GM19035 (cell line): ENCODE measurements around the gene SH3BP2.

Source experiments
- ATAC-seq: cut with Tn5 transposase; IDR thresholded peaks from one replicate; pipeline ENCODE4 v1.9.1; 2021; ENCODE audit not compliant: unreplicated experiment

SH3BP2 gene

DNA sequence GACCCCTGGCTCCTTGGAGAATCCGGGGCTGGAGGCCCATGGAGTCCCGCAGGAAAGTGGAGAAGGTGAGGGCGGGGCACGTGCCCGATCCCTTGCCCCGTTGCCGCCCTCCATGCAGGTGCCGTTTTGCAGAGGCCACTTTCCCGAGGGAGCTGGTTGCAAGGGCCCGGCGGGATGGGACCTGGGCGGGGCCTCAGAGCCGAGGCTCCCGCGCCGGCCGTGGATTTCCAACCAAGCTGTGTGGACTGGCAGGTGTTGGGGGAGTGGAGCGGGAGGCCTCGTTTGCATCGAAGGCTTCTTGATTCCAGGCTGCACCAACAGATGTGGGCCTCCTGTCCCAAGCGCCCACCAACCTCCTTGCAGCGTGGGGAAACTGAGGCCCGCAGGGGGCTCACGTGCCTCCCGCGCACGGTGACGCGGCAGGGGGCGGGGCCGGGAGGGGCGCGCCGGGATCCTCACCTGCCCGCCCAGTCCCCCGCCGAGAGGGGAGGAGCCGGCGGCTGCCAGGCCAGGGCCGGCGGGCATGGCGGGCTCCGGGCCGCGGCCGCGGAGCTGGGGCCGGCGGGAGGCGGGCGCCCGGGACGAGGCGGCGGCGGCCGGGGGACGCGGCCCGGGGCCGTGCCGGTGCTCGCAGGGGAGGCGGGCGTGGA lies 24.9 kb downstream of the SH3BP2 start:
- no peak for ATAC-seq

DNA sequence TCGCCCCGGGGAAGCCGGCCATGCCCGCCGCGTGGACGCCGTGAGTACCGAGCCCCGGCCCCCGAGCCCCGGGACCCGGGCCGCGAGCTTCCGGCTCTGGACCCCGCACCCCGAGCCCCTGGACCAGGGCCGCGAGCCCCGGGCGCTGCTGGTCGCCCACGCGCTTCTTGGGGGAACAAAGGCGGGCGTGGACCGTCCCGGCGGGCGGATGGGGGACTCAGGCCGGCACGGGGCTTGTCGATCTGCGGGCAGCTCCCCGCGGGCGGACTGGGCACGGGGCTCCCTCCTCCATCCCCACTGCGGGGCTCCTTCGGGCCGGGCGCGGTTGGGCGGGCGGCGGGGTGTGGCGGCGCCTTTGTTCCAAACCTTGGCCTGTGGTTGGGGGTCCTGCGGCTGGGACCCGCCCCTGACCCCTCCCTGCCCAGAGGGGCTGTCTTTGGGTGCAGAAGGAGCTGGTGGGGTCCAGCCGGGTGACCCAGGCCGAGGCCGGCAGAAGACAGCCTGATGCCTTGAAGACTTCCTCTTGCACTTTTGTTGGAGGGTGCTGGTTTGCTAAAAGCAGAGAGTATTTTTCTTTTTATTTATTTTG lies 25.6 kb downstream of the SH3BP2 start:
- ATAC-seq, result no peak

DNA sequence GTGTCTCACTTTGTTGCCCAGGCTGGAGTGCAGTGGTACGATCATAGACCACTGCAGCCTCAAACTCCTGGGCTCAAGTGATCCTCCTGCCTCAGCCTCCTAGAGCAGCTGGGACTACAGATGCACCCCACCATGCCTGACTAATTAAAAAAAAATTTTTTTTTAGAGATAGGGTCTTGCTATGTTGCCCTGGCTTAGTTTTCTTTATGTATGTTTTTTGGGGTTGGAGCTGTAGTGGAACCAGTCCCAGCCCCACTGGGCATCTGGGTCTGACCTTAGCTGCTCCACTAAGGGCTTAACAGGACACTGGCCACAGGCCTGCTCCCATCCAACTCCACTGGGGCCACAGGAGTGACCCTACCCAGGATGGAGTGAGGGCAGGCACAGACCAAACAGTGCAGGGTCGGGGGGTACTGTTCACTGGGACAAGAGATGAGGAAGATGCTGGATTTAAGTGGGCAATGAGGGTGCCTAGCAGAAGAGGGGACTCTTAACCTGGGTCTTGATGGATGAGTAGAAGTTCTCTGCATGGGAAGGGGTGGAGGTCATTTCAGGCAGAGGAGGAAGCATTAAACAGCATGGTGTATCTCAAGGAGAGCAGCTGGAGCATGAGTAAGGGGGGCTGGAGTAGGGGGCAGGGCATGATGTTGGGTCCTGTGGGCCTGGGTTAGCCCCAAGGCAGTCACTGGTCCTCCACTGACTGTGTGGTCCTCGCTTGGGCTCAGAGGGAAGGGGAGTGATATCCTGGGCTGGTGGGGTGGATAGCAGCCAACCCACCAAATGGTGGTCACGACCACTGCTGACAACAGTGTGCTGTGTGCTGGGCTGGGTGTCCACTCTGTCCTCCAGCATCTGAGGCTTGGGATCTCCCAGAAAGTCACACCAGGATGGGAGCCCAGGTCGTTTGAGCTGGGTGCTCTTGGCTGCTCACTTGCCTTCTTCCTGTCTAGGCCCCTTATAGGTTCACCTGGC lies 26.6 kb downstream of the SH3BP2 start:
- no peak for ATAC-seq

DNA sequence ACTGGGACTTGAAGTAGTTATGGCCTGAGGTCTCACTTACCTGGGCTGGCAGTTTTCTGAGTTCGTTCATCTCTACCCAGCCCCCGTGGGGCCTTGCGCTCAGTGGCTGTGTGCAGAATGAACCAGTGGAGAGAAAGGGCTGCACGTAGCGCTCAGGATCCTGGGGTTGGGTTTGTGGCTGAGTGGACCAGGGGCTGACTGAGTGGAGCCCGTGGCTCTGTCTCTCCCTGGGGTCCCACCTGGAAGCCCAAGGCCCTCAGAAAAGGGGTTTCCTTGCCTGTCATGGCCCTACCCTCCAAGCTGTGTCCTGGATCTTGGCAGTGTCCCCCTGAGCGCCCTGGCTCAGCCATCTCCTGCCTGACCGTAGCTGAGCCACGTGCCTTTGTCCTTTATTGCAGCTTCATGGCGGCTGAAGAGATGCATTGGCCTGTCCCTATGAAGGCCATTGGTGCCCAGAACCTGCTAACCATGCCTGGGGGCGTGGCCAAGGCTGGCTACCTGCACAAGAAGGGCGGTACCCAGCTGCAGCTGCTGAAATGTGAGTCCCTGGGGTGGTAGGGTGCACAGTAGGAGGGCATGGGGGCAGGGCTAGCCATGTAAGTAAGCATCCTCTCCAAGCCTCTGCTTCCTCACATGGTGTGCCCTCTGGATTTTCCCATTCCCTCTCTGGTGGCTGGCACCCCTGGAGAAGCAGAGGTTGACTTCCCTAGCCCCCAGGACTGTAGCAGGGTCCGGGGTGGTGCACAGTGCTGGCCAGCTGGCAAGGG lies 27.5 kb downstream of the SH3BP2 start:
- ATAC-seq, result no peak

DNA sequence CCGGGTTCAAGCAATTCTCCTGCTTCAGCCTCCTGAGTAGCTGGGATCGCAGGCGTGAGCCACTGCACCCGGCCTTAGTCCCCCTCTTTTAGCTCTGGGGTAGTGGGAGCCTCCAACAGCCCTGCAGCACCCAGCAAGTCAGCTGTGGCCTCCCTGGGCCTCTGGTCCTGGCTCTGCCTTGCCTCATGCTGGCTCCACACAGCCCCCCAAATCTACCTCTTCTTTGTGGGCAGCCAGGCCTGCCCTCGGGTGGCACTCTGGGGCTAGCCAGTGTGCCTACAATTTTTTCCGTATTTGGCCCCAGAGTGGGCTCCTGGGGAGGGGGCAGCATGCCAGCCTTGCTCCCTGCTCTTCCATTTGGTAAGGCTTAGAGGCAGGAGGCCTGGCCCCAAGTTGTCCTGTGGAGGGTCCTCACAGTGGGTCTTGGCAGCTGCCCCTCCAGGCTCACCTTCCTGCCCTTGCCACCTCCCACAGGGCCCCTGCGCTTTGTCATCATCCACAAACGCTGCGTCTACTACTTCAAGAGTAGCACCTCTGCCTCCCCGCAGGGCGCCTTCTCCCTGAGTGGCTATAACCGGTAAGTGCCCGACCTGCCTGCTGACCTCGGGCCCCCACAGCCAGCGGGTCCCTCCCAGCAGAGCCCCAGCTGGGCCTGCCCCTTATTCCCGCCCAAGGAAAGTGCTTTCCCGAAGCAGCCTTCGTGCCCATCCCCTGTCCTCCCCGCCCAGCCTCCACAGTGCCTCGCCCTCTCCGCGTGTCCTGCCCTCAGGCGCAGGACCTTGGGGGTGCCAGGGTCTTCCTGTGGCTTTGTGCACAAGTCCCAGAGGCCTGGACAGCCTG lies 29.8 kb downstream of the SH3BP2 start:
- no peak for ATAC-seq

DNA sequence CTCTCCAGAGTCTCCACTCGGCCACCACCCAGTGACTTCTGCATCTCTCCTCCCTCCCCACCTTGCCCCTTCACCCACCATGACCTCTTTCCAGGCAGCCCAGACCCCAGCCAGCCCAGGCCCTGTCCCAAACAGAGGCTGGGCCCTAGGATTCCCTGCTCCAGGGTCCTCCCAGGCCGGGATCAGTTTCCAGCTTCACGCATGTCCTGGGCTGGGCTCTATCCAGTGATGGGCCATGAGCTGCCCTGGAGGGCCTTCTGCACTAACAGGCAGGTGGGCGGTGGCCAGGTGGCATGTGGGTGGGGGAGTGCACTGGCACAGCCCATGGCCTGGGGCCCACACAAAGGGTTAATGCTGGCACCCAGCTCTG lies 30.4 kb downstream of the SH3BP2 start:
- no peak for ATAC-seq

DNA sequence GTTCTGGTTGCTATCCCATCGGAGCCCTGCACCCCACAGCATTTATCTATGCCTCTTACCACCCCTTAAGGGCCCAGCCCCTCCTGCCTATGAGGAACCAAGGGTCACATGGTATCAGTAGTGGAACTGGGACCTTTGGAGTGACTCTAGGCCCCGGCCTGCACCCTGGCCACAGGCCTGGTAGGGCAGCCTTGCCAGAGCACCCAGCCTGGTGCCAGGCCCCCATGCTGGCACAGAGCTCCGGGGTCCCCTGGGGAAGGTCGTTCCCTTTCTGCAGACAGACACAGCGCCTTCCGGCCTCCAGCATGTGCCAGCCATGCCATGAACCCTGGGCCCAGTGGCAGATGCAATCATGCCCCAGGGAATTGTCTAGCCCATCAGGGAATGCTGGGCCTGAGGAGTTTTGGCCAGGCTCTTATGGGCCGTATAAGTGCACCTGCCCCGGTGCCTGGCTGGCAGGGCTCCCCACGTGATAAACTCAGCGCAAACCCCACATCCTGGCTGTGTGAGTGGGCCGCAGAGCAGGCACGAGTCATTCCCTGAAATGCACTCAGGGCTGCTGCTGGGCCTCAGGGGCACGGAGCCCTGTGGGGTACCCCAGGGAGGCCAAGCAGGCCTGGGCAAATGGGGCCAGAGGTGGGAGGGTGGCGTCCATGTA lies 30.9 kb downstream of the SH3BP2 start:
- no peak for ATAC-seq

DNA sequence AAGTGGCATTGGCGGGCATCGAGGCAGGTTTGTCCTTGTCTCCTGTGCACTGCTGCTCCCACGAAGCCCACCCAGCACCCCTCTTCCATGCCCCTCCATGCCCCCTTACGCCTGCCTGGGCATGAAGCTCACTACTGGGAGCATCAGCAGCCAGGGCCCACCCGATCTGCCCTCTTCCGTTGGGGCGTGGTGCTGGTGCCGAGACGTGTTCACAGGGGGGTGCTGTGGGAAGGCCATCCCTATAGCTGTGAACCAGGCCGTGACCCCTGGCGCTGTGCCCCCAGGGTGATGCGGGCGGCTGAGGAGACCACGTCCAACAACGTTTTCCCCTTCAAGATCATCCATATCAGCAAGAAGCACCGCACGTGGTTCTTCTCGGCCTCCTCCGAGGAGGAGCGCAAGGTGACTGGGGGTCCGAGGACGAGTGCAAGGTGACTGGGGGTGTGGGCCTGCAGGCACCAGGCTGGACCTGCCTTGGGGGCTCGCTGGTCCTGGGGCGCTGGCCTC lies 31.5 kb downstream of the SH3BP2 start:
- ATAC-seq, result no peak

DNA sequence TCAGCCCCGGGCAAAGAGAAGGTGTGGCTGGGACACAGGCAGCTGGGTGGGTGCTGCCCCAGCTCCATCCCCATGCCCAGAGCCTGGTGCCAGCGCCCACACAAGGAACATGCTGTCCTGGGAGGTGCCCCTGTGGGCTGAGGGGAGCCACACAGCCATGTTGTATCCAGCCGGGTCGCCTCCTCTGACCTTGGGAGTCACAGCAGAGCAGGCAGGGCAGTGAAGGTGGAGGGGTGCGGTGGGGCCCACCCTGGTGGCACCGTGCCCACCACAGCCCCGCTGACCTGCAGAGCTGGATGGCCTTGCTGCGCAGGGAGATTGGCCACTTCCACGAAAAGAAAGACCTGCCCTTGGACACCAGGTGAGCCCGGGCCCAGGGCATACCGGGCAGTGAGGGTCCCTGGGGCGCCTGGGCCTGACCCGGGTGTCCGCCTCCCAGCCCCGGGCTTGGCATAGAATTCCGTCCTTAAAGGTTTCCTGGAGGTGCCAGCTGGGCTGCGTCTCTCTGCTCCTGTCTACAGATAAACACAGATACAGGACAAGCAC lies 32.0 kb downstream of the SH3BP2 start:
- ATAC-seq, result no peak

DNA sequence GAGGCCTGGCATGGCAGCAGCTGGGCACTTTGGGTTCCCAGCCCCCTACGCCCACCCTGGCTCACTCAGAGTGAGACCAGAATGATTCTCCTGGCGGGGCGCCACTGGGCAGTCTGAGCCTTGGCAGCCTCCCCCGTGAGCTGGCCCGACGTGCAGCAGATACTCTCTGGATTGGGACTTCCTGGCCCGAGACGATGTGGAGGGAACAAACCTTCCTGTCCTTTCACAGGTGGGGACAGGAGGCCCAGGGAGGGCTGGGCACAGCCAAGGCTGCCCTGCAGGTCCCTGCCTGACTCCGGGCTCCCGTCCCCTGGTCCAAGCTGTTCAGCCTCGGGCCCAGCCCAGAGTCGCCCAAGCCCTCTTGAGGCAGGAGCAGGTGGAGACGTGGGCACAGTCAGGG lies 32.9 kb downstream of the SH3BP2 start:
- no peak for ATAC-seq

DNA sequence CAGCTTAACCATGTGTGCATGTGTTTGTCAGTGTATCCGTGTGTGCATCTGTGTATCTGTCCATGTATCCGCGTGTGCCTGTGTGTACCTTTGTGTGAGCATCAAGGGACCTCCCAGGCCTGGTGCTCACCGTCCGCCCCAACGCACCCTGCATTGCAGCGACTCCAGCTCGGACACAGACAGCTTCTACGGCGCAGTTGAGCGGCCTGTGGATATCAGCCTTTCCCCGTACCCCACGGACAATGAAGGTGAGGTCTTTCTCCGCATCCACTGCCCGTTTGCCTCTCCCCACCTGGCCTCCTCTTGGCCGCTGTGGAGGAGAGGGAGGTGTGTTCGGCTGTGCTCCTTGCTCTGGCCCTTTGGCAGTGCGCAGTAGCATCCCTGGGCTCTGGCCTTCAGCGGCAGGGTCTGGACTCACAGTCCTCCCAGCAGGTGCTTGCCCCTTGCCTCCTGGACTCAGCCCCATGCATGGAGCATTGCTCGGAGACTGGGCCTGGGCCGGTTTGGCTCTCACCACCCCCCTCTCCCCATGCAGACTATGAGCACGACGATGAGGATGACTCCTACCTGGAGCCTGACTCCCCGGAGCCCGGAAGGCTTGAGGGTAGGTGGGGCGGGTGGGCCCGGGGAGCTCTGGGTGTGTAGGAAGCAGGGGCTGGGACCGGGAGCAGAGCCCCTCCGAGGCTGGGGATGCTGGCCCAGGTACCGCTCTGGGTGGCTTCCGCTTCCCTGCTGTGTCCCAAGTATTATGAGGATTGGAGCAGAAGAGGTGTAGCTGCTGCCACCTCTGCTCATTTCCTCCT lies 34.4 kb downstream of the SH3BP2 start:
- ATAC-seq, result no peak

DNA sequence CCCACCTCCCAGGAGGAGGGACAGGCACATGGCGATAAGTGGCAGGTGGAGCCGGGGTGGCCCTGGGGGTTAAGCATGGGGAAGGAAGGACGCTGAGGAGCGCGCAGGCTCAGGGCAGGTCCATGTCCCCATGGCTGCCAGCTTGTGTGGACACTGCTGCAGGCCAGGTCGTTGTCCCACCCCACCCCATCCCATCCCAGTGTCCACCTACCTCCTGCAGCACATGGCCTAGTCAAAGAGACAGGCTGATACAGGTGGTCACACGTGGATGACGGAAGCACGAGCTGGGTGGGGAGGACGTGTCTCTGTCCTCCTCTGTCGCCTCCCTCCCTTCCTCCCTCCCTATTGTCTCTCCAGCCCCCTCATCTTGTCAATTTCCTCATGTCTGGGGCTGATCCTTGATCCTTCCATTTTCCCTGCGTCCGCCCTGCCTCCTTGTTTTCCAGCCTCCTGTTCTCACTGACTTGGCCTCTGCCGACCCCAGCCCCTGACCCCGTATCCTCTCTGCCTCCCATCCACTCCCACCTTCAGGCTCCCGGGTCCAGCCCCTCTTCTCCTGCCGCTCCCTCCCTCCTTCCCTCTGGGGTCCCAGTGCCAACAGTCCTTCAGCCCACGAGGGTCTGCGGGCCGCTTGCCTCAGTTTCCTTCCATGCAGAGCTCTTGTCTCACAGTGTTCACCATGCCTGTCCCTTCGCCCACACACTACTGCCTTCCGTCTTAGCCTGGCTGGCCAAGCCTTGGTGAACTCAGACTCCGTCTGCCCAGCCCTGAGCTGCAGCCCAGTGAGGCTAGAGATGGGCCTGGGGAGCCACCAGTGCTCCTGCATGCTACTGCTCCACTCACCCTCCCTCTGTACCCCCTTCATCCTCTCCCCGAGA lies 35.2 kb downstream of the SH3BP2 start:
- ATAC-seq, result no peak

DNA sequence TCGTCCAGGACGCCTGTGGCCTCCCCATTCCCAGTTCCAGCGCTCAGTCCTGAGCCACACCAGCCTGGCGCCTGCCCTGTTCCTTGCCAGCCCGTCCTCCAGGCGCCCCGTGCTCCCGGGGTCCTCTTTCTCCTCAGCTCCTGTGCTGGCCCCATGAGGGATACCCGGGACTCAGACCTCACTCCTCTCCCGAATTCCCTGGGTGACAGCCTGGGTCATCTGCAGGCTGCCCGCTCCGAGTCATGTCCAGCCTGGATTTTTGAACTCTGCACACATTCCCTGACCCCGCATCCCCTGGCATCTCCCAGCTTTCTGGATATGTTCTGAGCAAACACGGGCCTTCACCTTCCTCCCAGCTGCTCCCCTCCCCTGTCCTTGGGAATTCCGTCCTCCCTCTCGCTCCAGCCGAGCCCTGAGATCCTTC lies 35.9 kb downstream of the SH3BP2 start:
- no peak for ATAC-seq

DNA sequence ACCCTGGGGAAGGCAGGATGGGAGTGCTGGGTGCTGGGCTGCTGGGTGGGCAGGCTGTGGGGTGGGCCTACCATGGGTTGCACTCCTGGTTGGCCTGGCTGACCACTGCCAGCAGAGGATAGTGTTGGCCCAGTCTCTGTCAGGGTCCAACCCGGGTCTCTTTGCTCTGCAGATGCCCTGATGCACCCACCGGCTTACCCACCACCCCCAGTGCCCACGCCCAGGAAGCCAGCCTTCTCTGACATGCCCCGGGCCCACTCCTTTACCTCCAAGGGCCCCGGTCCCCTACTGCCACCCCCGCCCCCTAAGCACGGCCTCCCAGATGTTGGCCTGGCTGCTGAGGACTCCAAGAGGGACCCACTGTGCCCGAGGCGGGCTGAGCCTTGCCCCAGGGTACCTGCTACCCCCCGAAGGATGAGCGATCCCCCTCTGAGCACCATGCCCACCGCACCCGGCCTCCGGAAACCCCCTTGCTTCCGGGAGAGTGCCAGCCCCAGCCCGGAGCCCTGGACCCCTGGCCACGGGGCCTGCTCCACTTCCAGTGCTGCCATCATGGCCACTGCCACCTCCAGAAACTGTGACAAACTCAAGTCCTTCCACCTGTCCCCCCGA lies 36.5 kb downstream of the SH3BP2 start:
- ATAC-seq, result no peak

DNA sequence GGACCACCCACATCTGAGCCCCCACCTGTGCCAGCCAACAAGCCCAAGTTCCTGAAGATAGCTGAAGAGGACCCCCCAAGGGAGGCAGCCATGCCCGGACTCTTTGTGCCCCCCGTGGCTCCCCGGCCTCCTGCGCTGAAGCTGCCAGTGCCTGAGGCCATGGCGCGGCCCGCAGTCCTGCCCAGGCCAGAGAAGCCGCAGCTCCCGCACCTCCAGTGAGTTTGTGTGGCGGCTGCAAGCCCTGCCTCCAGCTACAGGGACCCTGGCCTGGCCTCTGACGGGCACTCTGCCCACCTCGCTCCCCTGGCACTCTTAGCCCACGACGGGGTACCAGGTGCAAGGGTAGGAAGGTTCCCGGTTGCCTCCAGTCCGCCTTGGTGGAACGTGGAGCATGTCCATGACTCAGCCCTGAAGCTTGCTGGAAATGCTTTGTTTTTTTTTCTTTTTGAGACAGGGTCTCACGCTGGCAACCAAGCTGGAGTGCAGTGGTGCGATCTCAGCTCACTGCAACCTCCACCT lies 37.1 kb downstream of the SH3BP2 start:
- ATAC-seq, result no peak

DNA sequence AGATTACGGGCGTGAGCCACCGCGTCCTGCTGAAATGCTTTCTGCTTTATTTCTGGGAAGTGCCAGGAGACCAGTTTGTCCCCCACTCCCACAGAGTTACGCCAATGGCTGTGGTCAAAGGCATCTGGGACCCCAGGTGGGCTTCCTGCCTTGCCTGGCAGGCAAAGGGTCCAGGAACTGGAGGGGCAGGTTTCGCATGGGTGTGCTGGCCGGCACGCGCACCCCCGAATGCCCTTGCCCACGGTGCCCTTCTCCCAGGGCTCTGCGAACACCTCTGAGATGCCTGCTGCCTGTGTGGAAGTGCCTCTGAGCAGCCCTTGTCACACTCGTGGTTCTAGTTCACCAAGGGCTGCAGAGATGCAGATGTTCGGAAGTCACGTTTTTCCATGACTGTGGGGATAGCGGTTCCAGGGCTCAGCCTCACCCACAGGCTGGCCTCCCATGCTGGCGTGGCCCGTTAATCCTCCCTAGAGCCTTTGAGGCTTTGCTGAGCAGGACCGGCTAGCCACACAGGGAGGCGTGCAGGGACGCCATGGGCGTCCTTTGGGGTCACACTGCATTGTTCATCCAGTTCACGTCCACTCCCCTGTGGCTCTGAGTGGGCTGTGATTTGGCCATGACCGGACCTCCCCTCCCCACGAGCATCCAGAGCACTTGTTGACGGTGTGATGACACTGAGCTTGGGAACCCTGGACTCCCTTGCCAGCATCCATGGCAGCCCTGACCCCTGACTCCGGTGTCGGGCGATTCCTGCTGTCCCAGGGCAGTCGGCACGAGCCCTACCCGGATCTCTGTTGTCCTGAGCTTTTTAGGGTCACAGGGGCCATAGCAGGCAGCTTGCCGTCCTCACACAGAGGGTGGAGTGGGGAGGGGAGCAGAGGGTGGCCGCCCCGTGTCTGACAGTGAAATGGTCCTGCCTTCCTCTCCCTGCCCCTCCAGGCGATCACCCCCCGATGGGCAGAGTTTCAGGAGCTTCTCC lies 38.0 kb downstream of the SH3BP2 start:
- ATAC-seq, result no peak
